ENCODE data around the gene KDM4C.
"Not testable (repeated sequence)": the region's sequence is repeated elsewhere in the genome, so short reads cannot be mapped to it uniquely, and the experiment has no call there.

Gene KDM4C

DNA sequence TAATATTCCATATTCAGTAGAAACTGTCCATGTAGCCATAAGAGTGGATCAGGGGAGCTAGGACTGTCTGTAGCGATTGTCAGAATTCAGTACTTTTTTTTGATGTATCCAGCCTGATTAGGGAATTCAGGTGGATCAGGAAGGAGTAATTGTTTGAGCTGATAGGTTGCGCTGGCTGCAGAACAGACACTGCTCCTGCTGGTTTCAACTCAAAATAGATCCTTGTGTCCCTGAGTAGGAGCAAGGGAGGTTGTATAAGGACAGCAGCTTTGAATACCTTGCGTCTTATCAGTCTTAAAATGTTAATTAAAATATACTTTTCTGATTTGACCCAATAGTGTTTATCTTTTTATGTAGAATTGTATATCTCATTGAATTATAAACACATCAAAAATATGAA lies 229.6 kb downstream of the KDM4C start:
- no peak for DNase-seq

- no peak for DNase-seq
Measured at GRCh38 chr9:6991418-6991817, 233.6 kb downstream of the KDM4C start.

DNA sequence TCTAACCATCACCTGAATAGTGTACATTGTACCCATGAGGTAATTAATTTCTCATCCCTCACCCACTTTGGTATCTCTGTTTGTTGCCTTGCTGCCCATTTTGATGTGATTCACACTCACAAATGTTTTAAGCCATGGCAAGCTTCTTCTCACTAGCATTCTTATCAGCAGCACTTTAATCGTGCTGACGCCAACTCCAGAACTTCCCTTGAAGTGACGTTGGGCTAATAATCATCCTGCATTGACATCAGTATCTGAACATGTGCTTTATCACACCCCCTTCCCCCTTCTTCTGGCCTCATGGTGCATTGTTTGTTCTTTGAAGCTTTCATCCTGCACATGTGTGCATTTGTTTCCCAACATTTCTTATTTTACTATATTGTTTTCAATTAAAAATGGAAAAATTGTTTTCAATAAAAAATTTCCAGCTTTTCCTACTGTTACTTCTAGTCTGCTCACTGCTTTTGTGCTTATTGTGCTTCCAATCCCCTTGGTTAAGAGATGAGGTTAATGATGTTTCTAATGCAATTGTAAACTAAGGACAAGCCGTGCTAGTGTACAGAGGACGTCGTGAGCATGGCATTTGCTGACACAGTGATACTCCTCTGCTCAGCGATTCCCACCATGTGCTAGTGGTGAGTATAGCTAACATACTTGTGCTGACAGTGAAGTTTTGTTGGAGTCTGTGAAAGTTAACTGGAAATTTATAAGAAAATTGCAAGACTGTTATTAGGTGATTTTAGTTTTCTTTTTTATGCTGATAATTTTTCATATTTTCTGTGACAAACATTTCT lies 238.5 kb downstream of the KDM4C start:
- no peak for DNase-seq

DNA sequence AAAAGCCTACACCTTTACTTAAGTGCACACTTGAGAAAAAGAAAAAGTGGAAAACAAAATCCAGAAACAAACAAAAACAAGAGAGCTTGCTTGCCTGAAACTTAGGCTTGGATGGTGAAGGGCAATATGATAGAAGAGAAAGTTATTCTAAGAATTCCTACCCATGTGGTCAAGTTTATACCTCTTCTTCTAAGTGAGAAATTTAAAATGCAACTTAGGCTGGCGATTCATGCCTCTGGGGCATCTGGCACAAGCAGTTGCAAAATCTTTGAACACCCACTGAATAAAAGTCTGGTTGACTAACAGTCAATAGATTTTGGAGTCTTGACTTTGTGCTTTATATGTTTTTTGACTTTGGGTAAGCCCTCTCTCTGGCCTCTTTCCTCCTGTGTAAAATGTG lies 239.6 kb downstream of the KDM4C start:
- DNase-seq, result no peak

DNA sequence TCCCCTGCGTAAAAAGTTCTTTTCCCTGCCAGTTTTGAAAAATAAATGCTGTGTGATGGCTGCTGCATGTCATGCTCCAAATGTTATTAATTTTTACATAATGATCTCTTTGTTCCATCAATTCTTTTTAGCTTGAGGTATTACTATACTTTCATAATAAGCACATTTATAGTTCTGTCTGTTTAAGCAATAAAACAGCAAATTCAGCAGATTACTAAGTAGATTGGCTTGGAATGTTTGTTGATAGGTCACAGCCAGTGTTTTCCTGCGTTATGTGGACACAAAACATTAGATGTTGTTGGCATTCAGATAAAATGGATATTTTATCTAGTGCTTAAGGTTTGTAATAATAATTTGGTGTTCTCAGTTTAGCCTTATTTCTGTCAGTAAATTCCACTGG lies 242.0 kb downstream of the KDM4C start:
- DNase-seq, result no peak

- no peak for DNase-seq
Measured at GRCh38 chr9:7001571-7001970, 243.8 kb downstream of the KDM4C start.

- DNase-seq, result no peak
Measured at GRCh38 chr9:7003861-7004260, 246.1 kb downstream of the KDM4C start.

DNA sequence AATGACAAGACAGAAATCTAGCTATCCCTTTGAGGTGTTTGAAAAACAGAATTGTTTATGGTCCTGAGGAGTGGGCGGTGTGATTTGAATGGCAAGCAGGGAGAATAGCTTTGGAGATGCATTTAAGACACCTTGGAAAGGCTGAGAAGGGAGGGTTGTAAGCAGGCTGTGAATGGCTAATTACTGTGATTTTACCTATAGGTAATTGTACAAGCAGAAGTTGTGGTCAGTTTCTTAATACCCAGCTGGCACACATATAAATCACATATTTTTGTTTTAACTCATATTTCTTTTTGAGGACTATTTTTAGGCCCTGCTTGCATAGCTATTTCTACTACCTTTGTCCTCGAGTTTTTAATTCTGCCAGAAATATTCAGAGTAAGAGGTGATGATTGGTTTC lies 248.6 kb downstream of the KDM4C start:
- no peak for DNase-seq

- no peak for DNase-seq
Measured at GRCh38 chr9:7008411-7008810, 250.6 kb downstream of the KDM4C start.

- no peak for DNase-seq
Measured at GRCh38 chr9:7009065-7009464, 251.3 kb downstream of the KDM4C start.

DNA sequence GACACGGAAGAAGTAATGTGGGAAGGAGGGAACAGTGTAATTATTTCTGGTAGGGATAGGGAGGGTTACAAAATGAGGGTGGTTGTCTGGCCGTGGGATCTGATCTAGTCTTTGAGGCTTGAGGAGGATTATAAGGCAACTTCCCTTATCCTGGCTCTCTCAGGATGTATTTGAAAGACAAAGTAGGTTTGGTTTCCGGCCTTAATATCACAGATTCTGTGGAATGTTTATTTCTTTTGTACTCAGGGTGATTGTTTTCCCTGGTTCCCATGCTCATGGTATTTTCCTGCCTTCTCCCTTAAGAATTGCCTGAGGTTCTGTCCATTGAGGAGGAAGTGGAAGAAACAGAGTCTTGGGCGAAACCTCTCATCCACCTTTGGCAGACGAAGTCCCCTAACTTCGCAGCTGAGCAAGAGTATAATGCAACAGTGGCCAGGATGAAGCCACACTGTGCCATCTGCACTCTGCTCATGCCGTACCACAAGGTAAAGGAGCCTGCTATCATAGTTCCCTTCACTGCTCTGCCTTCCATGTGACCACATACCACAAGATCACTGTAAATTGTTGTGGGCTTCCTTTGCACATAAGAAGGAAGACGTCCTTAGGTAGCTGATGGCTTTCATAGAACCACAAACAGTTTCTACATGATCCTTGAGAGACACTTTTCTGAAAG lies 253.8 kb downstream of the KDM4C start:
- DNase-seq, result no peak

DNA sequence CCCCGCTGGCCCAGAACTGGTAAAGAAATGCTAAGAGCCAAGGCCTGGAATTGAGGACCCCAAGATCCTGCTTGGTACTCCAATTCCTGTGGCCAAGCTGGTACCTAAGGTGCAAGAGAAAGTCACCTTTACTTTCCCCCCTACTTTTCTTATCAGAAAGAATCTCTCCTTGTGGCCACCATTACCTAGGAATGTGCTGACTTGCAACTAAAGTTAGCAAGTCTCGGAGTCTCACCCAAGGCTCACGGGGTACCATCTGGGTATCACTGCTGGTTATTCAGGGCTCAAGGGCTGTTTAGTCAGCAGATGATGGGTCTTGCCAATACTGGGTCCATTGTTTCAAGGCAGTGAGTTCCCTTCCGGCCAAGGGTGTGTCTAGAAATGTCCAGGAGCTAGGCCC lies 270.2 kb downstream of the KDM4C start:
- DNase-seq, result no peak

- DNase-seq, result no peak
Measured at GRCh38 chr9:7028591-7028990, 270.8 kb downstream of the KDM4C start.

DNA sequence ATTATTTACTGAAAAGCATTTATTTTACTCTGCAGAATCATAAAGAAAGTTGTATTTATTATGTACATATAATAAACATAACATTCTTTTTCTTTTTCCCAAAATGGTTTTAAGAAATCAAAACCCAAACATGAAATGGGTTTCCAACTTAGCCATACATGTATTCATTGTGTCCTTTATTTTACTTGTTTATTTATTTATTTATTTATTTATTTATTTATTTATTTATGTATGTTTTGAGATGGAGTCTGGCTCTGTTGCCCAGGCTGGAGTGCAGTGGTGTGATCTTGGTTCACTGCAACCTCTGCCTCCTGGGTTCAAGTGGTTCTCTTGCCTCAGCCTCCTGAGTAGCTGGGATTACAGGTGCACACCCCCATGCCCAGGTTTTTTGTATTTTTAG lies 273.2 kb downstream of the KDM4C start:
- not testable (repeated sequence) for DNase-seq

- no peak for DNase-seq
Measured at GRCh38 chr9:7033076-7034045, 275.6 kb downstream of the KDM4C start.

GRCh38 chr9:7037176-7037575 lies 279.4 kb downstream of the KDM4C start:
- no peak for DNase-seq

DNA sequence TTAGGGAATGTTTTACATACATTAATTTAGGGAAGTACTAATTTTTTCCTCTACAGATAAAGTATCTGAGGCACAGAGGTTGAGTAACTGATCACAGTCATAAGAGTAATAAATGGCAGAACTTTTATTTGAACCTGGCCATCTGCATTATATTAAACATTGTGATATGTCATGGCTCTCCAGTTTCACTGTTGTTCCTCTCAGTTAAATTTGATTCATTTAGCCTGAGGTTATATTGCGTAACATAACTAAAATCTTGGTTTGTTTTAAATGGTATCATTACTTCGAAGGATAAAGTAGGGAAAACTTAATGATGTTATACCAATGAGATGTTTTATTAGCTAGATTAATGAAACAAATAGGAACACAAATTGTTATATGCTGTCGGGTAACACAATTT lies 284.4 kb downstream of the KDM4C start:
- no peak for DNase-seq

GRCh38 chr9:7045361-7045760 lies 287.6 kb downstream of the KDM4C start:
- no peak for DNase-seq

GRCh38 chr9:7051711-7052110 lies 293.9 kb downstream of the KDM4C start:
- DNase-seq, result no peak

DNA sequence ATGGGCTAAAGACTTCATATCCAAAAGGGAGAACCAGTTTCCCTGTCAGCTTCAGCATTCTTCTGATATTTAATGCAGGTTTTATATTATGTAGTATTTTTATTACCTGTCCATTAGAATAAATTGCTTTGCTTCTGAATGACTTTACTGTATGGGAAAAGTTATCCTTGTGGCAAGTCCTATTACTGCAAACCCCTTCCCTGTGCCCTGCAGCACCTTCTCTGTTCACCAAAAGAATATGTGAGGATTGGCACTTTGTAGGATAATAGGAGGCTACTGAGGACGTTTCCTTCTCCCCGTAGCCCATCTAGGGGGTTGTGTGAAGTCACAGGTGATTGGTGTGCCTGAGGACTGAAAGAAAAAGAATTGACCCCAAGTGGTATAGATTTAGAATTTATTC lies 296.1 kb downstream of the KDM4C start:
- no peak for DNase-seq

DNA sequence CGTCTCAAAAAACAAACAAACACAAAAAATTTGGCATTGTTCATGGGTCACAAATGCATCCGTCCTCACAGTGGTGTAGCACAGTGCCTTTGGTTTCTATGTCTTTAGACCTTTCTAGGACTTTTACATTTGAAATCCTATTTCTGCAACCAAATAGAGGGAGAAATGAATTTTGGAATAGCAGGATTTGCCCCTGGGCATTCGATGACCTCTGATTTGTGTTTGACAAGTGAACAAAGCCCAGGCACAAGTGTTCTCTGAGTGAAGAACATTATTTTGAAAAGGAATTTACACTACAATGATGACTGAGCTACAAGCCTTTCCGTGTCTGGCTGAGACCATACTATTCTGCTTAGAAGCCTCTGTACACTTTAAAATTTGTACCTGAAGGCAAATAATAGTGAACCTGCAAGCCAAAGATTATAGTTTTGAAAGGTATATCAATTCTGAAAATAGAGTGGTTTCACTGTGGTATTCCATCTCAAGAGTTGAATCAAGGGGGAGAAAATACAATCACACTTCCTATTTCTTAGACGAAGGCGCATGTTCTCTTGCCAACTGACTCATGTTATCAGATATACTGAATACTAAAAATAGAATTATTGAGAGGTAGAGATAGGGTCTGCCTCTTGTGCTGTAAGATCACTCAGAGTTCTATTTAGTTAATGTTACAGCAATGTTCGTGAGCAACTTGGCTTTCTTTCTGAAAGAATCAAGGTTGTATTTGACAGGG lies 297.6 kb downstream of the KDM4C start:
- DNase-seq, result no peak

GRCh38 chr9:7056254-7056653 lies 298.5 kb downstream of the KDM4C start:
- DNase-seq, result no peak

- no peak for DNase-seq
Measured at GRCh38 chr9:7058473-7058872, 300.7 kb downstream of the KDM4C start.
